ENCODE measurements around the gene CAB39.

The CAB39 gene

DNA sequence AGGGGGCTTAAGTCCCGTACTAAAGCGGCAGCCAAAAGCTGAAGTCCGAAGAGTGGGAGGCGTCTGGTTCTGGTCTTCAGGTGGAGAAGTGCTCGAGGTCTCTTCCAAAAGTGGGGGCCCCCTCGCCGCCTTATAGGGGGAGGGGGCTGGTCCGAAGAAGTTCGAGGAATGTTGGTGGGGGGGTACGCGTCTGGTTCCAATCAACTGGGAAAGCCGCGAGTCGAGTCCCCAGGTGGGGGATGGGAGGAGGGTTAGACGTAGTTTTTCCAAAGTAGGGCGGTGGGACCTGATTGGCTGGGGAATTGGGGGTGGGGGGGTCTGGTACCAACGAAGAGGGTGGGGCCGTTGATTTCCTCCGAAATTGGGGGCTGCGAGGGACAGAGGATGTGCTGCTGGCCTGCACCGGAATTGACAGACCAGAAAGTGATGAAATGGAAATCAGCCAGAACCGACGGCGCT is 152.7 kb downstream of the CAB39 start:
- no peak for DNase-seq

DNA sequence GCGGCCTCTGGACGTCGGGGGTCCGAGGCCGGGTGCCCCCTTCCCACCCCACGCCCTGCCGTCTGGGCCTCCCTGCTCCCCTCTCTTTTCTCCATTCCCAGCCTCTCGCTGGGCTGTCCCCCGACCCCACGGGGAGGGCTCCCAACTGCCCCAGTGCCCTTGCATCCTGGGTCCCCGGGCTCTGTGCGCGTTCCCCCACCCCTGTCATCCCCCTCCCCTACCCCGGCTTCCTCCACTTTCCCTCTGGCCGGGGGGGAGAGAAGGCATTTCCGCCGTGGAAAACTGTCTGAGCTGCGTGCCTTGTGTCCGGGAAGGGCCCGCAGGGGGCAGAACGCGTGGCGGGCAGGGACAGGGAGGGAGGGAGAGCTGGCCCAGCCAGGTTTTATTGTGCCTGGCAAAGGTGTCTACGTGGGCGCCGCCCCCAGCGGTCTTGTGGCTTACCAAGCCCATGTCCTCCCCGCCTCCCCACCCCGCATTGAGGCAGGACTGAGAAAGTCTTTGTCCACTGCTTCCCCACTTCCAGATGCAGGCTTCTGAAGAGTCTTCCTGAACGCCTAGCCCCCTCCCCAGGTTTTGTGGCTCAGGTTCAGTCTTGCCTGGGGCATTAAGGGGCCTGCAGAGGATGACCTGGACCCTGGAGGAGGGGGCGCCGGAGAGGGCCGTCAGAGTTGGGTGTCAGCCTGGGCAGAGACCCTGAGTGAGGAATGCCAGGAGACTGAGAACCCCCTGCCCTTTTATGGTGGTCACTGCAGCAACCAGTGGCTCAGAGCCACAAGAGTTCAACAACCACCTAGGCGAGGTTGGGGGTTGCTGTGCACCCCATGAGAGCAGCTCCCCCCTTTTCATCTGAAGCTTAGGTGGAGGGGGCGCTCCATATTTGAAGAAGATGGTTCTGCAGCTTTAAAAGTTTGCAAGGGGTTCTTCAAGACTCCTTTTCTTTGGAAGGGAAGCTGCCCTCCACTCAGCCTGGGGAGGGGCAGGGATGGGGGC is 153.4 kb downstream of the CAB39 start:
- DNase-seq, result no peak

DNA sequence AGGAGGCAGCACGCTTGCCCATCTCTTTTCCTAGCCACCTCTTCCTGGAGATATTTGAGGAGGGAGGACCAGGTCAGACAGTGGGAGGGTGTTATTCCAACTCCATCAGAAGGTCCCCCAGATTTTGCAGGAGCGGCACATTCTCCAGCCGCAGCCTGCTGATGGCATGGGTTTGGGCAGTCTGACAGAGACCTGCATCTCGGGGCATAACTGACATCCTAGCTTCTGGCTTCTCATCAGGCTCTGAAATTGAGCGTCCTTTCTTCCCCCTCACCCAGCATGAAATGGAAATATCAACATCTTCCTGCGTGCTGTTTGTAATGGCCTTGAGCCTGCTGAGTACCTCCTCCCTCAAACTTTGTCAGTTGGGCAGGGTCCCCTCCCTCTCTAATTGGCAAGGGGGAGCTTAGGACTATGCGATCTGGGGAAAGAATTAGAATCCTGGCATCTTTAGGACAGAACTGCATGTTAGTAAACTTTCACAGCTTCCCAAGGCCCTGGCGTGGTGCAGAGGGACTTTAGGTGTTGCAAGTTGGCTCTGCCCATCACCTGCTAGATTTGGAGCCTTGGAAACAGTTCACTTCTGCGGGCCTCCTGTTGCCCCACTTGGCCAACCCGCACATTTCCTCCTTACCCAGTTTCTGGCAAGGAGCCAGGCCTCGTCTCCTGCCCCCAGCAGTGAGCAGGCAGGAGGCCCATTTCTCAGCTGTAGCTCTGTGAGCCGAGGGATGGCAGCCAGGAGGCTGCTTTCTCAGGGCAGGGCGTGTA is 154.3 kb downstream of the CAB39 start:
- peak; percentile 70 for DNase-seq

DNA sequence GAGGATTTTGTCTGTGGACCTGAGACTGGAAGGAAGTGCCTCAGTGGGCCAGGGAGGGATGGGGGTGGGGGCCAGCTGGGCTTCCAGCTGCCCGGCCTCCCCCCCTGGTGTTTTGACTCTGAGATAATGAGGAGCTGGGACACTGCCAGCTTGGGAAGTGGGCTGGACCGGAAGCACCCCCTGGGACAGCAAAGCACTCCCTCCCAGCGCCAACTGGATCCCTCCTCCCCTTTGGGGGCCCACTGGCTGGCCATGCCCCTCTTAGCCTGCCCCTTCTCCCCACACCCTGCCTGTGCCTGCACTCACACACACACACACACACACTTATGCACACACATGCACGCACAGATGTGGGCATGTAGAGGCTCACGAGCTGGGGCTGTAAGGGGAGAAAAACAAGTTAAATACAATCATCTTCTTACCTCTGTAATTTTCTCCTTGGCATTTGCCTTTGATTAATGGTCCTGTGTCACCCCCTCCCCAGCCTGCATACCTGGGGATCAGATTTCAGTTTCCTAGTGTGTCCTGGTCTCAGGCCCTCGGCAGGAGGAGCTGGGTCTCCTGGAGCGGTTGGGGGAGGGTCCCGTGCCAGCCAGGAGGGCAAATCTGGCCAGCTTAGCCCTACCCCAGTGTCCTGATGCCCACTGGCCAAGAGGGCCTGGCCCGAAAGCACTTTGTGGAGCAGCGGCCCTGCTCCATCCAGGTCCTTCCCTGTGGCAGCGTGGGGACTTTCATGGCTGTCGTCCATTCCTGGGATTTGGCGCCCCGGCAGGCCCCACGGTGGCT is 155.7 kb downstream of the CAB39 start:
- DNase-seq, result no peak

DNA sequence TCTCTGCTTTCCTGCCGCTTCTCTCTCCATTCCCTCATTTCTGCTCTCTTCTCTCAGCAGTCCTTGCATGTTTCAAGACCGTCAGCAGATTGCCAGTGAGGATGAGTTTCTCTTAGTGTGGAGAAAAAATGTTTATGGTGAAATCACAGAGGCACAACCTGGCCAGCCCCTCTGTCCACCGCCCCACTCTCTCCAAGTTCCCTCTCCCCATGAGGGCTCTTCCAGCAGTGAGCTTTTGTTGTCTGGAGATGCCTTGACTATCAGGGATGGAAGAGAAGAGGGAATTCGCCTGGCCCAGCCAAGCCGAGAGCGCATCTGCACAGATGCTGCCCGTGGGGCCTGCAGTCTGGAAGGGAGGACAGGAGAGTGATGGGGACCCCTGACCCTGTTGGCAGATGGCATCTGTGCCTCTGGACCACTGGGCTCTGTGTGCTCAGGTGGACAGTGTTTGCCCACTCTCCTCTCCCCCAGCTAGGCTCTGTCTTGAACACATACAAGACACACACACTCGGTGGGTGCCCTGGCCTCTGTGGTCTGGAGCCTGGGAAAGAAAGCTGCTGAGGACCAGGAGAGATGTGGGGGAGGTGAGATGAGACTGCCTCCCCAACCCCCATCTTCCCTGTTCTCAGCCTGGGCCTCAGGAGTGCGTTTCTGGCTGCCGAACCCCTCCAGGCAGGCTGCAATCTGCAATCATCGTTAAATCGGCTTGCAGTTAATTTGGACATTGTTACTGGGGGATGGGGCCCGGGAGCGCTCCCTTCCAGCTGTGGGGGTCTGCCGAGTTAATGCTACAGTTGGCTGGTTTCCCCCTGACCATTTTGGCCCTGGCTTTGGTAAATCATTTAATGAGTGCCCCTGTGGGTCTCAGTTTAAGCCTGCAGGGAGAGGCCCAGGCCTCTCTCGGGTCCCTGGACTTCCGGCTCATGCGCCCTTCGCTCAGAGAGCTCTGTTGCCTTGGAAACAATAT is 156.6 kb downstream of the CAB39 start:
- DNase-seq, result no peak

DNA sequence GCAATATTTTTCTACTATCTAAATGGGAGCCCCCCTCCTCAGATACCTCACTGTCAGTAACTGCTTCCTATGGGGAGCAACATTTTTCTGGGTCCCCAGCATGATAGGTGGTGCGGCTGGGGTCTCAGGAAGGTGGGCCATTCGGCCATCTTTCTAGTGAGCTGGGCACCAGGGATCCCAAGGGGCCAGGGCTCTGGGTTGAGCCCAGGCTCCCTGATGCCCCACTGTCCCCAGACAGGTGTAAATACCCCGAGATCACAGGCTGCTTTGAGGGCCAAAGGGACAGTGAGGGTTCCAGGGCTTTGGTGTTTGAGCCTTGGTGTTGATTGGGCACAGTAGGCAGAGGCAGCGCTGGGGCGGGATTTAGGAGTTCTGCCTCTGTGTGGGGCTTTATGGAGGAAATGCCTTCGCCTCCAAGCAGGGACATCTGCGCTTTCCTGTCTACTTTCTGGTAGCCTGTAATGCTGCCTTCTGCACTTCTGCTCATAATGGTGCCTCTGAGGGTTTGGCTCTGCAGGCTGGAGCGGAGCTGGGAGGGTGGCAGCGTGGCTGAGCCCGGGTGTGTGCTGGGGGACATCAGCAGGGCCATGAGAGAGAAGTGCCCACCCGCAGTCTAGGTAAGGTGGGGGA is 157.4 kb downstream of the CAB39 start:
- no peak for DNase-seq
